GM12892 (cell line): ENCODE data around the gene SCFD2.
"Not testable (repeated sequence)": the region's sequence is repeated elsewhere in the genome, so short reads cannot be mapped to it uniquely, and the experiment has no call there.

Source experiments
- POLR2A ChIP-seq: IDR thresholded peaks from 2 replicates; pipeline ENCODE4 v1.6.1; 2011; ENCODE audit warnings: low read depth, low read length, control low read depth
- POLR2AphosphoS5 ChIP-seq: IDR thresholded peaks from 2 replicates; pipeline ENCODE4 v1.6.1; 2011; ENCODE audit warnings: low read depth, low read length, control low read depth

DNA sequence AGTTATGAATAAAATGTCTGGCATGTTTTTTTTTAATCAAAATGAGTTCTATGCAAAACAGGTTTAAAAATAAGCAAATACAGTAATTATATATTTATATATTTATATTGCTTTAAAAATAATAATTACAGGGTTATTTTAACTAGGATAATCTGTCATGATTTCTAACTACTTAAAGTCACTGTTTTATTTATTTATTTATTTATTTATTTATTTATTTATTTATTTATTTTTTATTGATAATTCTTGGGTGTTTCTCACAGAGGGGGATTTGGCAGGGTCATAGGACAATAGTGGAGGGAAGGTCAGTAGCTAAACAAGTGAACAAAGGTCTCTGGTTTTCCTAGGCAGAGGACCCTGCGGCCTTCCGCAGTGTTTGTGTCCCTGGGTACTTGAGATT is 129.2 kb downstream of the SCFD2 start:
- TF ChIP-seq POLR2A, POLR2AphosphoS5: not testable (repeated sequence)
